ENCODE results near the gene C1orf74. TPM values are rescaled to one million over a fixed set of nuclear protein-coding genes. Genes with fewer than 3 reads are reported as not detected.

C1orf74 gene
- total RNA-seq, 2 experiments from 2014 or later: 0.63 to 0.67 TPM

DNA sequence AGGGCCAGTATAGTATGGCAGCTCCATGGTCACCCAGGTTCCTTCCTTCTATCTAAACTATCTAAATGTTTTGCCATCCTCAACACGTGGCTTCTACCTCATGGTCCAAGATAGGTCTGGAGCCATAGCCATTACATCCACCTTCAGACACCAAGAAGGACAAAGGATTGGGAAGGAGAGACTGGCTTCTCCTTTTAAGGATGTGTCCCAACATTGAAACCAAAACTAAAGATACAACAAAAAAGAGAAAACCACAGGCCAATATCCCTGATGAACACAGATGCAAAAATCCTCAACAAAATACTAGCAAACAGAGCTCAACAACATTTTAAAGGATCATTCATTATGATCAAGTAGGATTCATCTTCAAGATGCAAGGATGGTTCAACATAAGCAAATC lies 54.9 kb downstream of the C1orf74 start:
- no peak overlapping the region for H3K27ac ChIP-seq (ENCODE audit: low read depth in 1 of 2, low read length in 2 of 2)
- ChIA-PET CTCF (no interaction called here), POLR2A (no interaction called here)
- Mint-ChIP-seq H3K9me3 (no peaks in the 10 kb centered on the region), H3K4me1 (ENCODE audit: low read depth) (peaks cover 19% of the 10 kb centered on the region), H3K27ac (no peak overlapping the region), H3K4me3 (no peak overlapping the region), H3K27me3 (no peaks in the 10 kb centered on the region), H3K36me3 (ENCODE audit: low read depth) (no peaks in the 10 kb centered on the region)
- H3K9me3 ChIP-seq (ENCODE audit: control insufficient read depth in 1 of 2, insufficient read depth in 1 of 2, low read length in 2 of 2): no peaks in the 10 kb centered on the region
- TF ChIP-seq, protein P1, sequence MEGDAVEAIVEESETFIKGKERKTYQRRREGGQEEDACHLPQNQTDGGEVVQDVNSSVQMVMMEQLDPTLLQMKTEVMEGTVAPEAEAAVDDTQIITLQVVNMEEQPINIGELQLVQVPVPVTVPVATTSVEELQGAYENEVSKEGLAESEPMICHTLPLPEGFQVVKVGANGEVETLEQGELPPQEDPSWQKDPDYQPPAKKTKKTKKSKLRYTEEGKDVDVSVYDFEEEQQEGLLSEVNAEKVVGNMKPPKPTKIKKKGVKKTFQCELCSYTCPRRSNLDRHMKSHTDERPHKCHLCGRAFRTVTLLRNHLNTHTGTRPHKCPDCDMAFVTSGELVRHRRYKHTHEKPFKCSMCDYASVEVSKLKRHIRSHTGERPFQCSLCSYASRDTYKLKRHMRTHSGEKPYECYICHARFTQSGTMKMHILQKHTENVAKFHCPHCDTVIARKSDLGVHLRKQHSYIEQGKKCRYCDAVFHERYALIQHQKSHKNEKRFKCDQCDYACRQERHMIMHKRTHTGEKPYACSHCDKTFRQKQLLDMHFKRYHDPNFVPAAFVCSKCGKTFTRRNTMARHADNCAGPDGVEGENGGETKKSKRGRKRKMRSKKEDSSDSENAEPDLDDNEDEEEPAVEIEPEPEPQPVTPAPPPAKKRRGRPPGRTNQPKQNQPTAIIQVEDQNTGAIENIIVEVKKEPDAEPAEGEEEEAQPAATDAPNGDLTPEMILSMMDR (IDR thresholded peaks at IDR 0.05): no peak
- ATAC-seq (ENCODE audit: poor library complexity) (no peak), DNase-seq (no peak)
- no peaks in the 10 kb centered on the region for H3K36me3 ChIP-seq (ENCODE audit: insufficient read depth, low read length)
- H3K27me3 ChIP-seq (ENCODE audit: control insufficient read depth in 1 of 2, insufficient read depth in 2 of 2, low read length in 2 of 2): no peaks in the 10 kb centered on the region
- H3K4me1 ChIP-seq (ENCODE audit: insufficient read depth, low read length): no peaks in the 10 kb centered on the region
- intact Hi-C loops (cut with DNase I, micrococcal nuclease): no loop called here
- no peak overlapping the region for H3K4me3 ChIP-seq (ENCODE audit: low read length)

Other genes starting within 250 kb of the C1orf74 start
- not detected for gene CAMK1G, start 200.8 kb downstream of the C1orf74 start, total RNA-seq
- gene LAMB3, start 132.1 kb downstream of the C1orf74 start, total RNA-seq: under 1 TPM; 0.25 to 0.31 TPM
- 1 to 10 TPM; 6.4 to 6.8 TPM for gene G0S2, start 109.1 kb downstream of the C1orf74 start, total RNA-seq
- gene HSD11B1, start 79.7 kb downstream of the C1orf74 start, total RNA-seq: under 1 TPM in 1 of 2 experiments, not detected in 1; 0.33 TPM
- 100 to 1,000 TPM; 279 to 290 TPM for gene TRAF3IP3, start 28.5 kb downstream of the C1orf74 start, total RNA-seq
- 1 to 10 TPM in 1 of 2 experiments, under 1 TPM in 1; 0.74 to 1.7 TPM for gene IRF6, start 21.6 kb upstream of the C1orf74 start, total RNA-seq
- 1 to 10 TPM; 6.0 to 6.4 TPM for gene UTP25, start 43.4 kb upstream of the C1orf74 start, total RNA-seq
- gene SYT14, start 153.7 kb upstream of the C1orf74 start, total RNA-seq: not detected

All from CD4-positive, alpha-beta T cell (primary cell).